Activated CD8-positive, alpha-beta memory T cell treated with anti-CD3 and anti-CD28 coated beads, Interleukin-2, amount 50 U/mL, for 24 hours (primary cell): Measurements from ENCODE around the gene SACM1L.
"Not testable (repeated sequence)": the region's sequence is repeated elsewhere in the genome, so short reads cannot be mapped to it uniquely, and the experiment has no call there.

Experiments
- DNase-seq: peaks from one replicate; pipeline ENCODE4 v3.0.0-alpha.2; 2020; ENCODE audit errors: extremely low read depth

SACM1L gene

GRCh38 chr3:45741742-45742460 lies 52.7 kb downstream of the SACM1L start:
- DNase-seq, result no peak

- no peak for DNase-seq
Observed at GRCh38 chr3:45742461-45743089, 53.4 kb downstream of the SACM1L start.

DNA sequence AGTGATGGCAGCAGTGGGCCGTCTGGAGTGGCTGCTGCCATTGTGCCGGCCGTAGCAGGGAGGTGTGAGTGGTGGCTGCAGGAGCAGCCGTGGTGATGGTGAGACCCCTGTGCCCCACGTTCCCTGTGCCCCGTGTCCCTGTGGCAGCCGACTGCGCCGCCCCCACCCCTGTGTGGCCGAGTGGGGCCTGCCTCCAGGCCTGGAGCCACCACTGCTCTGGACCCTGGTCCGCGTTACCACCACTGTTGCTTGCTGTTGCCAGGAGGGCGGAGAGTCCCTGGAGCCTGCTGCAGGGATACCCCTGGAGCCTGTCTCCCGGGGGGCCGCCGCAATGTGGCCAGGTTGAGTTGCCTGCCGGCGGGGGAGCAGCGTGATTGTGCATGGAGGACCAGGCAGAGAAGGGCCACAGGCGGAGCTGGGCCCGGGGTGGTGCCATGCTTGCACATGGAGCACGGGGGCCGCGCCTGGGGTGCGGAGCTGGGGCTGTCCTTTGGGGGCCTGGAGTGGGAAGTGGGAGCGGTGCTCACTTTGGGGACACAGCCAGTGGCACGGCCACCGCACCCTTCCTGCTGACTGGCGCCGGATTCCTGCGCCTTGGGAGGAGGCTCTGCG lies 57.1 kb downstream of the SACM1L start:
- no peak for DNase-seq

- no peak for DNase-seq
Observed at GRCh38 chr3:45746777-45747622, 57.8 kb downstream of the SACM1L start.

GRCh38 chr3:45748068-45748467 lies 58.9 kb downstream of the SACM1L start:
- DNase-seq, result no peak

GRCh38 chr3:45749036-45749600 lies 59.9 kb downstream of the SACM1L start:
- not testable (repeated sequence) for DNase-seq

GRCh38 chr3:45749880-45750279 lies 60.7 kb downstream of the SACM1L start:
- no peak for DNase-seq

DNA sequence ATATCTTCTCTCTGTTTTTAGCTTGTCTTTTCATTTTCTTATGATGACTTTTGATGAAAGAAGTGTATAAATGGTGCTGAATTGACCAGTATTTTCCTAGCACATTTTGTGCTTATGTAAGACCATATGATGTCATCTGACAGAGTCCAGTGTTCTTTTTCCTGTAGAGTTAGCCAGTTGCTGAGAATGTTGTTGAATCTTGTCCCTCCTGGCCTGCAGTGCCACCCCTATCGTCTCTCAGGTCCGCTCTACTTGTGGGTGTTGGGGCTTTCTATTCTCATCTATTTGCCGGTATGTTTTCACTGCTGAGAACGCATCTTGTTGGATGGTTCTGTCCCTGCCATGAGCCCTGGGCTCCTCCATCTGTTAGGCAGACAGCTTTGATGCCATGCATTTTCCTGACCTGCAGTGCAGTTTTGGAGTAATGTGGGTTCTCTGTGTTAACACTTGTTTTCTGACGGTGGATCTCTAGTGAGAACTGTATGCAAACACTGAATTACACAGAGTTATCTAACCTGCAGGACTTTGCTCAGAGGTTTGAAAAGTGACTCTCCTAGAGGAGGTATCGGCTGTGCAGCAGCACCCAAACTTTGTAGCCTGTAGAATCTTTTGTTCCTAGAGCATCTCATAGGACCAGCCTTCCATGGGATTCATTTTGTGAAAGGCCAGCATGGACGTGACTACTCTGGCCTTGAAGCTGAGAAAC lies 62.5 kb downstream of the SACM1L start:
- no peak for DNase-seq

DNA sequence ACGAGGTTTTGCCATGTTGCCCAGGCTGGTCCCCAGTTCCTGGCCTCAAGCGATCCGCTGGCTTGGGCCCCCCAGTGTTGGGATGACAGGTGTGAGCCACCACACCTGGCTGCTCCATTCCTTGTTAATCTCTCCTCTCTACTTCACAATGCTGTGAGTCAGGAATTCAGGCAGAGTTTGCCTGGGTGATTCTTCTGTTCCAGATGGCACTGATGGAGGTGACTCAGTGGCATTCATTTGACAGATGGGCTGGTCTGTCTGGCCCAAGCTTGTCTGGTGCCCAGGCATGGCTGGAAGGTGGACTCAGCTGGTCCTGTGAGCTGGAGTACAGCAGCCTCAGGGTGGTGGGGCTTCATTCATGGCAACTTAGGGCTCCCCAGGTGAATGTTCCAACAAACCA lies 63.9 kb downstream of the SACM1L start:
- DNase-seq, result no peak

DNA sequence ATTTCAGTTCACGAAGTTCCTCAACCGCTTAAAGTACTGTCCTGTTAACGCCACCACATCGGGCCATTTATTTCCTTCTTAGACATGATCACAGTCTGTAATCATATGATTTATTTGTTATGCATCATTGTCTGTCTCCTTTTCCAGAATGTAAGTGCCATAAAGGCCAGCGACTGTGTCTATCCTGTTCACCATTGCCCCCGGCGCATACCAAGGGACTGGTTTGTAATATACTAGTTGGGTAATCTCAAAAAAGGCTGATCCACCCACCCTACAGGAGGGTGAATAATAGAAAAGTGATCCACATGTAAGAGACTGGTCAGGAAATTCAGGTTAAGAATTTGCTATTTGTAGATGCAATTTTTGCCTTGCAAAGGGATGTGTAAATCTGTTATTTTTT lies 65.3 kb downstream of the SACM1L start:
- DNase-seq, result no peak

- no peak for DNase-seq
Observed at GRCh38 chr3:45756055-45756454, 66.9 kb downstream of the SACM1L start.

DNA sequence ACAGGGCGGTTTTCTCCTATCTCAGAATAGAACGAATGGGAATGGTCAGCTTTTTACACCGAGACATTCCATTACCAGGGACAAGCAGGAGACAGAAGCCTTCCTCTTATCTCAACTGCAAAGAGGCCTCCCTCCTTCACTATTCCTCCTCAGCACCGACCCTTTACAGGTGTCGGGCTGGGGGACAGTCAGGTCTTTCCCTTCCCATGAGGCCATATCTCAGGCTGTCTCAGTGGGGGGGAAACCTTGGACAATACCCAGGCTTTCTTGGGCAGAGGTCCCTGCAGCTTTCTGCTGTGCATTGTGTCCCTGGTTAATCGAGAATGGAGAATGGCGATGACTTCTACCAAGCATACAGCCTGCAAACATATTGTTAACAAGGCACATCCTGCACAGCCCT lies 67.9 kb downstream of the SACM1L start:
- DNase-seq, result not testable (repeated sequence)

GRCh38 chr3:45758871-45759270 lies 69.7 kb downstream of the SACM1L start:
- DNase-seq, result no peak

DNA sequence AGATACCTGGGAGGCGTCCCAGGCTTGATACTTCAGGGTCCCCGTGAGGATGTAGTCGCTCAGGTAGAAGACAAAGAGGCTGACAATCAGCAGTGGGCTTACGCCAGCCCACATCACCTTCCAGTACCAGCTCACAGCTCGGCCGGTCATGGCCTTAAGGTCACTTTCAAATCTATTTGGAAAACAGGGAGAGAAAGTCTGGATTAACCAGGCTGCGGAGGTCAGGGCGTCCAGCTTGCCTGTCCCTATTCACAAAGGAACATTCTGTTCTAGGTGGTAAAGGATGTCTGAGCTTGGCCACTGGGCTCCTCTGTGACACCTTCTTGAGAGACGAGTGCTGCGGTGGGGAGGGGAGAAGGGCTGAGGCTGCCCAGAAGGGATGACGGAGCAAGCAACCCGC lies 70.7 kb downstream of the SACM1L start:
- DNase-seq, result no peak

GRCh38 chr3:45760878-45761711 lies 71.9 kb downstream of the SACM1L start:
- DNase-seq, result no peak

DNA sequence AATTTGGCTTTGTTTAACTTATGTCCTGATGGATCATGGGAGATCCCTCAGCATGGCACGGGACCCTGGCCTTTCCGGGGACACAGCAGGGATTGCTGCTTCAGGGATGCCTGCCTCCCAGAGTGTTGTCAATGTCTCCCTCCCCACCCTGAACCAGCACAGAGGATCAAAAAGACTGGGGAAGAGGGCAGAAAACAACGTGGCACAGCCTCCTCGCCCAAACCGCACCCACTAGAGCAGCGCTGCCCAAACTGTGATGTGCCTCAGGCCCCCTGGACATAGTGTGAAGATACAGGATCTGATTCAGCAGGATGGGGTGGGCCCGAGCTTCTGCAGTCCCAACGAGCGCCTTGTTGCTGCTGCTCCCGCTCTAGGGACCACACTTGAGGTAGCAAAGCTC lies 72.6 kb downstream of the SACM1L start:
- no peak for DNase-seq

DNA sequence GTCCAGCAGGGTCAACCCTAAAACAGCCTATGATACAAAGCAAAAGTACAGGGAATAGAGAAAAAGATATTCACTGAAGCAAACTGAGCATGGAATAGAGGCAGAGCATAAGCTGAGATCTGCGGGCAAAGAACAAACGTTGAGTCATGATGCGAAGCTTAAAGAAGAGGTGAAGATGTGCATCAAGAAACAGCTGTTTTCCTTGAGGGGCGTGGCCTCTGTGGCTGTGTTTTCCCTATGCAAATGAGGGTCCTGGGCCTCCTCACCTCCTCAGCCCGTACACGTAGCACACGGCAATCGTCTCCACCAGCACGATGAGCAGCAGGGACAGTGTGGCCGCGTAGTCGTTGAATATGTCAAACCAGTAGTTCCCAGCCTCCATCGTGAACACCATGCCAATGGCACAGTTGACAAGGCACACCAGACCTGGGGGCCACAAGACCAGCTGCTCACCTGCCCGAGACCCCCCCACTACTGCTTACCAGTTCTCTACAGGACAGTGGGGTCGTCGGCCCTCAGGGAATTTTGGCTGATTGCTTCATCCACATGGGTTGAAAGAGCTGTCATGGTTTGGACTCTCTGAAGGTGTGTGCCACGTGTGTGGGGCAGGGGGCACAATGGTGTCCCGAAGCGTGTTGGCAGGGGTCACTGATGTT lies 73.6 kb downstream of the SACM1L start:
- no peak for DNase-seq

- DNase-seq, result no peak
Observed at GRCh38 chr3:45763303-45763675, 74.1 kb downstream of the SACM1L start.

GRCh38 chr3:45765266-45765851 lies 76.2 kb downstream of the SACM1L start:
- DNase-seq, result no peak

- no peak for DNase-seq
Observed at GRCh38 chr3:45765958-45766357, 76.8 kb downstream of the SACM1L start.
